Measurements from ENCODE around the gene ATM. TPM values are rescaled to one million over a fixed set of nuclear protein-coding genes. Genes with fewer than 3 reads are reported as not detected.
A peak's percentile ranks its signal among the peaks of the same experiment; 100 is the strongest.

Gene ATM
- total RNA-seq, 1 donor = 94.4 TPM

DNA sequence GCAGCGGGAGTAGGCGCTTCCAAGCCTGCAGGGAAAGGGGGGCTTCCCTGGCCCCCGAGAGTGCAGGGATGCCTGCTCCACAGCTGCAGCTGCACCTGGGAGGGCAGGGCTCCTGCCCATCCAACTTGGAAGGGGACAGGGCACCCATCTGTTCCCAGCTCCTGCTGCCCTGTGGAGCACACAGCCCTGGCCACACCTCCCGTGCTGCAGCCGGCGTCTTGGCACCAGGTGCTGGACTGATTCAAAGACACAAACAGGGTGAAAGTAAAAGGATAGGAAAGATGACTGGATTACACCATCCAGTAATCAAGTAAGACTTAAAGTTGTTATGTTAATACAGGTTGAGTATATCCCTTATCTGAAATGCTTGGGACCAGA is 15.2 kb upstream of the ATM start:
- DNase-seq (ENCODE audit: low read depth) = no peak
- TF ChIP-seq, protein P1, sequence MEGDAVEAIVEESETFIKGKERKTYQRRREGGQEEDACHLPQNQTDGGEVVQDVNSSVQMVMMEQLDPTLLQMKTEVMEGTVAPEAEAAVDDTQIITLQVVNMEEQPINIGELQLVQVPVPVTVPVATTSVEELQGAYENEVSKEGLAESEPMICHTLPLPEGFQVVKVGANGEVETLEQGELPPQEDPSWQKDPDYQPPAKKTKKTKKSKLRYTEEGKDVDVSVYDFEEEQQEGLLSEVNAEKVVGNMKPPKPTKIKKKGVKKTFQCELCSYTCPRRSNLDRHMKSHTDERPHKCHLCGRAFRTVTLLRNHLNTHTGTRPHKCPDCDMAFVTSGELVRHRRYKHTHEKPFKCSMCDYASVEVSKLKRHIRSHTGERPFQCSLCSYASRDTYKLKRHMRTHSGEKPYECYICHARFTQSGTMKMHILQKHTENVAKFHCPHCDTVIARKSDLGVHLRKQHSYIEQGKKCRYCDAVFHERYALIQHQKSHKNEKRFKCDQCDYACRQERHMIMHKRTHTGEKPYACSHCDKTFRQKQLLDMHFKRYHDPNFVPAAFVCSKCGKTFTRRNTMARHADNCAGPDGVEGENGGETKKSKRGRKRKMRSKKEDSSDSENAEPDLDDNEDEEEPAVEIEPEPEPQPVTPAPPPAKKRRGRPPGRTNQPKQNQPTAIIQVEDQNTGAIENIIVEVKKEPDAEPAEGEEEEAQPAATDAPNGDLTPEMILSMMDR (IDR thresholded peaks at IDR 0.05; ENCODE audit: insufficient read depth, low read length) = no peak
- no peak overlapping the region for H3K4me3 ChIP-seq (ENCODE audit: low read depth, low read length)

DNA sequence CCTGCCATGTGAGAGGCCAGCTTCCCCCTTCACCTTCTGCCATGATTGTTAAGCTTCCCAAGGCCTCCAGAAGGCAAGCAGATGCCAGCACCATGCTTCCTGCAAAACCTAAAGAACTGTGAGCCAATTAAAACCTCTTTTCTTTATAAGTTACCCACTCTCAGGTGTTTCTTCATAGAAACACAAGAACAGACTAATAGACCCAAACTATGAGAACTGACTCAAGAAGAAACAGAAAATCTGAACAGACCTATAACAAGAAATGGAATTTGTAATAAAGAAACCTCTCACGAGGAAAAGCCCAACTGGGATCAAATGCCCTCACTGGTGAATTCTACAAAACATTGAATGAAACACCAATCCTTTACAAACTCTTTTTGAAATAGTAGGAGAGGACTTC is 12.4 kb upstream of the ATM start:
- no peak for DNase-seq (ENCODE audit: low read depth)
- no peak overlapping the region for H3K4me3 ChIP-seq (ENCODE audit: low read depth, low read length)
- TF ChIP-seq, protein P1 (IDR thresholded peaks at IDR 0.05; ENCODE audit: insufficient read depth, low read length) = no peak

DNA sequence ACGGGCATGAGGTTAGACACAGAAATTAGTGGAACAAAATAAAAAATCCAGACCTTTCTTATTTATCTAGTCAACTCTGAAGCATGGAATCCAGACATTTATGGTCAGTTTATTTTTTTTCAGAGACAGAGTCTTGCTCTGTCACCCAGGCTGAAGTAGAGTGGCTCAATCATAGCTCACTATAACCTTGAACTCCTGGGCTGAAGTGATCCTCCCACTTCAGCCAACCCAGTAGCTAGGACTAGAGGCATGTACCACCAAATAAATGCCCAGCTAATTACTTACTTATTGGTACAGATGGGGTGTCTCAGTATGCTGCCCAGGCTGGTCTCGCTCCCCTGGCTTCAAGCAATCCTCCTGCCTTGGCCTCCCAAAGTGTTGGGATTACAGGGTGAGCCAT is 9.1 kb upstream of the ATM start:
- no peak for DNase-seq (ENCODE audit: low read depth)
- TF ChIP-seq, protein P1 (IDR thresholded peaks at IDR 0.05; ENCODE audit: insufficient read depth, low read length) = no peak
- H3K4me3 ChIP-seq (ENCODE audit: low read depth, low read length) = no peak overlapping the region

DNA sequence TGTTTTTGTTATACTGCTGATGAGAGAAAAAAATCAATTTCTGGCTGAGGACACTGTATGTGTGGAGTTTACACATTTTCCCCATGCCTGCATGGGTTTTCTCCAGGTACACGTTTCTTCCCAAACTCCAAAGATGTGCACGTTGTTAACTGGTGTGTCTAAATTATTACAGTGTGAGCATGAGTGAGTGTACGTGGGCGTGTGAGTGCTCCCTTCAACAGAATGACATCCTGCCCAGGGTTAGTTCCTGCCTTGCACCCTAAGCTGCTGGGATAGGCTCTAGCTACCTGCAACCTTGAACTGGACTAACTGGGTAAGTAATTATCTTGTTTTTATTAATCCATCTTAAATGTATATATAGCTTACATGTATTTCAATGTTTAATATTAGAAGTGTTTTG is 5.9 kb upstream of the ATM start:
- H3K4me3 ChIP-seq (ENCODE audit: low read depth, low read length) = no peak overlapping the region
- no peak for DNase-seq (ENCODE audit: low read depth)
- TF ChIP-seq, protein P1 (IDR thresholded peaks at IDR 0.05; ENCODE audit: insufficient read depth, low read length) = no peak

DNA sequence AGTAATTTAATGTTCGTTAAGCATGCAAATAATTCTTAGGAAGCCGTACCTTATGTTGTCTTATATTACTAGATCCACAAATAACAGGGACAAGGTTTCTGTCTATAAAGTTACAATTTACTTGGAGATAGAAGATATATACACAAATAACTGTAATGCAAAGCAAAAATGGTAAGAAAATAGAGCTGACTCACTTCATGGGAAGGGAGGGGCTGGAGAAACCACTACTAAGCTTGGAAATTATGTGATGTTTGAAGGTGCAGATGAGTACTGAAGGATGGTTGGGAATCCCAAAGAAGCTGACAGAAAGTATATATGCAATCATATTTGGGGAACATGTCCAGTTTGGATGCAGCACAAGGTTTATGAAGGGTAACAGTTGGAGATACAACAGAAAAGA is 4.4 kb upstream of the ATM start:
- TF ChIP-seq, protein P1 (IDR thresholded peaks at IDR 0.05; ENCODE audit: insufficient read depth, low read length) = no peak
- no peak overlapping the region for H3K4me3 ChIP-seq (ENCODE audit: low read depth, low read length)
- DNase-seq (ENCODE audit: low read depth) = peak; percentile 9

DNA sequence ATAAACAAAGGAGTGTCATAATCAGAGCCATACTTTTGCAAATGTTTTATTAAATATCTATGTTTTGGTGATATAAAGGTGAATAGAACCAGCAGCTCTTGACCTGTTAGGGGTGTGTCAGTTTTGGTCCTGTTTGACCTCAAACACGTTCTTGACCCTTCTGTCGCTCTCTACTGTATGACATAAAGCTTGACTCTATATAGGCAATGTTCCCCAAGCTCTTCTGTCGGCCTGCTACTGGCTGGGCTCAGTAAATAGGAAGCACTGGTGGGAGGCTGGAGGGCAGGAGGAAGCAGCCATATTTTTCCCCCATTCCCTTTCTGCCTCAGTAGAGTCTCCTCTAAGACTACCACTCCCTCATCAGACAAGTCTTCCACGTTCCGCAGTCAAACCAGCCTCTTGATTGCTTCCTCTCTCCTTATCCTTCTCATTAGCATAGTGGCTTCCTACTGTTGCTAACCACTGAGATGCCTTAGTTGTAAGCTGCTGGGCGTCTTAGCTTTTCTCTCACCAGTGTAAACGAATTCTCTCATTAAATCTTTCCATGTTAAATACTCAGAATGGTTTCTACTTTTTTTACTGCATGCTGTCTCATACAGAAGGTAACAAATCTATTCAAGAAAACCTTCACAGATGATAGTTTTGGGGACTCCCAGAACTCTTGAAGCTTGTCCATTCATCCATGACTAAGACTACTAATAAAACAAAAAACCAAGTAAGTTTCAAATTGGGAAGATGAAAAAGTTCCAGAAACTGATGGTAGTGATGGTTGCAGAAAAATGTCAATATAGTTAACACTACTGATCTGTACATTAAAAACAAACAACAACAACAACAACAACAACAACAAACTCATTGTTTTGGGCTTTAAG is 3.7 kb upstream of the ATM start:
- TF ChIP-seq, protein P1 (IDR thresholded peaks at IDR 0.05; ENCODE audit: insufficient read depth, low read length) = no peak
- DNase-seq (ENCODE audit: low read depth) = no peak
- no peak overlapping the region for H3K4me3 ChIP-seq (ENCODE audit: low read depth, low read length)
